SK-N-SH (cell line): ENCODE data around the gene KMT2E. TPM values are rescaled to one million over a fixed set of nuclear protein-coding genes. Genes with fewer than 3 reads are reported as not detected.
A peak's percentile ranks its signal among the peaks of the same experiment; 100 is the strongest.

Experiments
- CTCF ChIA-PET: fragments of 300-600, 350-600 bp; formaldehyde crosslinking; extraction: SDS; loops from one replicate; lab custom pipeline; 2021; lab: Yijun Ruan, JAX
- POLR2A ChIA-PET: fragments of 350-600 bp; sonication (Branson Sonifier 250); formaldehyde crosslinking; extraction: SDS; loops from one replicate; lab custom pipeline; 2020; ENCODE audit warnings: antibody characterized with exemption, inconsistent platforms; lab: Yijun Ruan, JAX
- DNase-seq: peaks from one replicate; pipeline ENCODE4 v3.0.0; 2012
- H2AFZ ChIP-seq: fragments of 200-600 bp; sonication (generic); 2 replicates; pipeline ENCODE4 v1.8.1; 2016; ENCODE audit warnings: antibody characterized with exemption, mild to moderate bottlenecking, low read depth
- H3F3A ChIP-seq: fragments of 200-600 bp; sonication (generic); replicated peaks from 2 replicates; pipeline ENCODE3; 2016; ENCODE audit warnings: antibody characterized with exemption, mild to moderate bottlenecking; ENCODE audit not compliant: insufficient read depth
- H3K27ac ChIP-seq, 2 experiments: fragments of 200-500 bp in 1 of 2; fragments of 200-600 bp in 1 of 2; sonication (Bioruptor generic) in 1 of 2; sonication (generic), shearing (Covaris generic) in 1 of 2; 2 replicates each; pipeline versions ENCODE4 v1.5.1 to v1.6.1; 2014 to 2016; ENCODE audit warnings: low read depth in 2 of 2, inconsistent platforms in 1 of 2, low read length in 1 of 2, mild to moderate bottlenecking in 1 of 2, mixed read lengths in 1 of 2
- H3K27me3 ChIP-seq: fragments of 200-600 bp; sonication (generic), shearing (Covaris generic); 2 replicates; pipeline ENCODE4 v1.6.1; 2016; ENCODE audit warnings: mixed run types; ENCODE audit not compliant: insufficient read depth
- H3K36me3 ChIP-seq, 2 experiments: fragments of 200-500 bp in 1 of 2; fragments of 200-600 bp in 1 of 2; sonication (Bioruptor generic) in 1 of 2; sonication (generic) in 1 of 2; replicated peaks in 1 of 2; 2 replicates each; pipeline versions ENCODE3 to v1.5.1; 2014 to 2016; ENCODE audit warnings: low read length in 1 of 2, mild to moderate bottlenecking in 1 of 2; ENCODE audit not compliant: insufficient read depth in 2 of 2, control insufficient read depth in 1 of 2
- H3K4me1 ChIP-seq, 2 experiments: fragments of 200-500 bp in 1 of 2; fragments of 200-600 bp in 1 of 2; sonication (Bioruptor generic) in 1 of 2; sonication (generic), shearing (Covaris generic) in 1 of 2; 2 replicates each; pipeline versions ENCODE4 v1.5.1 to v1.6.1; 2014 to 2016; ENCODE audit warnings: low read depth in 1 of 2, low read length in 1 of 2, mixed run types in 1 of 2; ENCODE audit not compliant: insufficient read depth in 2 of 2, control insufficient read depth in 1 of 2
- H3K4me2 ChIP-seq: fragments of 200-600 bp; sonication (generic), shearing (Covaris generic); 2 replicates; pipeline ENCODE4 v1.6.1; 2017; ENCODE audit warnings: mixed run types
- H3K4me3 ChIP-seq, 2 experiments: fragments of 200-500 bp in 1 of 2; fragments of 200-600 bp in 1 of 2; sonication (Bioruptor generic) in 1 of 2; sonication (generic), shearing (Covaris generic) in 1 of 2; 2 replicates each; pipeline versions ENCODE4 v1.5.1 to v1.8.1; 2014 to 2016; ENCODE audit warnings: low read depth in 2 of 2, inconsistent platforms in 1 of 2, low read length in 1 of 2, mild to moderate bottlenecking in 1 of 2, mixed read lengths in 1 of 2, moderate library complexity in 1 of 2
- H3K79me2 ChIP-seq: fragments of 200-600 bp; sonication (generic); 2 replicates; pipeline ENCODE4 v1.8.1; 2017; ENCODE audit warnings: mild to moderate bottlenecking; ENCODE audit not compliant: insufficient read depth
- H3K9ac ChIP-seq: fragments of 200-600 bp; sonication (generic); 2 replicates; pipeline ENCODE4 v1.6.1; 2017; ENCODE audit warnings: mixed run types
- H3K9me2 ChIP-seq: fragments of 200-600 bp; sonication (generic); 2 replicates; pipeline ENCODE4 v1.6.1; 2017; ENCODE audit warnings: mixed run types
- H3K9me3 ChIP-seq: fragments of 200-600 bp; sonication (generic); 2 replicates; pipeline ENCODE4 v1.6.1; 2017; ENCODE audit warnings: mixed run types, mild to moderate bottlenecking, moderate library complexity
- H4K20me1 ChIP-seq: fragments of 200-600 bp; sonication (generic); 2 replicates; pipeline ENCODE4 v1.6.1; 2017; ENCODE audit warnings: mild to moderate bottlenecking, mixed run types; ENCODE audit not compliant: insufficient read depth
- CHD2 ChIP-seq: fragments of 150-350 bp; IDR thresholded peaks from 2 replicates; pipeline ENCODE4 v1.6.1; 2018; ENCODE audit warnings: low read length; ENCODE audit not compliant: partially characterized antibody
- EP300 ChIP-seq, 2 experiments: IDR thresholded peaks; 2 replicates each; pipeline versions ENCODE4 v1.4.0 to v1.6.1; 2012; ENCODE audit warnings: borderline replicate concordance in 1 of 2, low read depth in 1 of 2, low read length in 1 of 2
- EZH2phosphoT487 ChIP-seq: fragments of 200-600 bp; sonication (generic); IDR thresholded peaks from 2 replicates; pipeline ENCODE4 v1.6.1; 2017; ENCODE audit warnings: low read depth, mixed run types, mild to moderate bottlenecking, antibody characterized with exemption, moderate library complexity, borderline replicate concordance
- FOXJ3 ChIP-seq: sonication (generic); formaldehyde crosslinking; IDR thresholded peaks from 2 replicates; pipeline ENCODE4 v1.5.1; 2020; ENCODE audit warnings: mild to moderate bottlenecking, missing genetic modification reagents
- FOXM1 ChIP-seq: IDR thresholded peaks from 2 replicates; pipeline ENCODE4 v1.4.0; 2012; ENCODE audit warnings: low read depth, mild to moderate bottlenecking
- GABPA ChIP-seq: IDR thresholded peaks from 2 replicates; pipeline ENCODE4 v1.4.0; 2012; ENCODE audit warnings: low read depth, mild to moderate bottlenecking
- MEF2A ChIP-seq: IDR thresholded peaks from 2 replicates; pipeline ENCODE4 v1.4.0; 2012; ENCODE audit warnings: low read depth, borderline replicate concordance
- MXI1 ChIP-seq: IDR thresholded peaks from 2 replicates; pipeline ENCODE4 v1.6.1; 2012; ENCODE audit warnings: mild to moderate bottlenecking, low read depth, low read length, improper control_type of control experiment
- NFIC ChIP-seq: IDR thresholded peaks from 2 replicates; pipeline ENCODE4 v1.4.0; 2012; ENCODE audit warnings: borderline replicate concordance
- POLR2AphosphoS5 ChIP-seq: IDR thresholded peaks from 2 replicates; pipeline ENCODE4 v1.6.1; 2012; ENCODE audit warnings: low read depth, low read length
- RCOR1 ChIP-seq: fragments of 150-350 bp; IDR thresholded peaks from 2 replicates; pipeline ENCODE4 v1.6.1; 2017; ENCODE audit warnings: antibody characterized with exemption, low read length
- RFX5 ChIP-seq: IDR thresholded peaks from 2 replicates; pipeline ENCODE4 v1.6.1; 2012; ENCODE audit warnings: mild to moderate bottlenecking, improper control_type of control experiment, low read length
- RXRA ChIP-seq: IDR thresholded peaks from 2 replicates; pipeline ENCODE4 v1.4.0; 2012; ENCODE audit warnings: low read depth, mild to moderate bottlenecking, borderline replicate concordance
- SIN3A ChIP-seq: IDR thresholded peaks from 2 replicates; pipeline ENCODE4 v1.6.1; 2012; ENCODE audit warnings: low read depth, mild to moderate bottlenecking, low read length, moderate library complexity, borderline replicate concordance
- TAF1 ChIP-seq: IDR thresholded peaks from 2 replicates; pipeline ENCODE4 v1.6.1; 2012; ENCODE audit warnings: low read depth, mild to moderate bottlenecking, low read length, moderate library complexity, borderline replicate concordance
- TCF12 ChIP-seq: IDR thresholded peaks from 2 replicates; pipeline ENCODE4 v1.4.0; 2012
- TEAD4 ChIP-seq: IDR thresholded peaks from 2 replicates; pipeline ENCODE4 v1.4.0; 2012; ENCODE audit warnings: mild to moderate bottlenecking, borderline replicate concordance; ENCODE audit not compliant: insufficient read depth
- YY1 ChIP-seq: IDR thresholded peaks from 2 replicates; pipeline ENCODE4 v1.4.0; 2012; ENCODE audit warnings: low read depth, mild to moderate bottlenecking
- WGBS: methylation state at CpG from one replicate; pipeline ENCODE4 v1.1.6; 2017; ENCODE audit warnings: low lambda C conversion rate; 5-methylcytosine and 5-hydroxymethylcytosine counted together
- polyA plus RNA-seq, 3 experiments: library from polyadenylated mRNA; depleted of rRNA; stranded (reverse); fragments of >200 nt; gene quantifications; 2 replicates each; pipeline ENCODE4 v1.2.3, GENCODE V29; 2012
- TF ChIP-seq, protein P1 (sequence below): IDR thresholded peaks from 2 replicates; pipeline ENCODE4; 2012
- TF ChIP-seq, protein P2 (sequence below): IDR thresholded peaks from 2 replicates; pipeline ENCODE4 v1.4.0; 2012; ENCODE audit warnings: low read depth
- TF ChIP-seq, protein P3 (sequence below): fragments of 150-350 bp; IDR thresholded peaks from 2 replicates; pipeline ENCODE4 v1.6.1; 2017; ENCODE audit warnings: antibody characterized with exemption, low read length, low read depth, borderline replicate concordance
- TF ChIP-seq, protein P4 (sequence below): IDR thresholded peaks from 2 replicates; pipeline ENCODE4 v1.4.0; 2012; ENCODE audit warnings: low read depth, borderline replicate concordance

KMT2E gene, protein sequence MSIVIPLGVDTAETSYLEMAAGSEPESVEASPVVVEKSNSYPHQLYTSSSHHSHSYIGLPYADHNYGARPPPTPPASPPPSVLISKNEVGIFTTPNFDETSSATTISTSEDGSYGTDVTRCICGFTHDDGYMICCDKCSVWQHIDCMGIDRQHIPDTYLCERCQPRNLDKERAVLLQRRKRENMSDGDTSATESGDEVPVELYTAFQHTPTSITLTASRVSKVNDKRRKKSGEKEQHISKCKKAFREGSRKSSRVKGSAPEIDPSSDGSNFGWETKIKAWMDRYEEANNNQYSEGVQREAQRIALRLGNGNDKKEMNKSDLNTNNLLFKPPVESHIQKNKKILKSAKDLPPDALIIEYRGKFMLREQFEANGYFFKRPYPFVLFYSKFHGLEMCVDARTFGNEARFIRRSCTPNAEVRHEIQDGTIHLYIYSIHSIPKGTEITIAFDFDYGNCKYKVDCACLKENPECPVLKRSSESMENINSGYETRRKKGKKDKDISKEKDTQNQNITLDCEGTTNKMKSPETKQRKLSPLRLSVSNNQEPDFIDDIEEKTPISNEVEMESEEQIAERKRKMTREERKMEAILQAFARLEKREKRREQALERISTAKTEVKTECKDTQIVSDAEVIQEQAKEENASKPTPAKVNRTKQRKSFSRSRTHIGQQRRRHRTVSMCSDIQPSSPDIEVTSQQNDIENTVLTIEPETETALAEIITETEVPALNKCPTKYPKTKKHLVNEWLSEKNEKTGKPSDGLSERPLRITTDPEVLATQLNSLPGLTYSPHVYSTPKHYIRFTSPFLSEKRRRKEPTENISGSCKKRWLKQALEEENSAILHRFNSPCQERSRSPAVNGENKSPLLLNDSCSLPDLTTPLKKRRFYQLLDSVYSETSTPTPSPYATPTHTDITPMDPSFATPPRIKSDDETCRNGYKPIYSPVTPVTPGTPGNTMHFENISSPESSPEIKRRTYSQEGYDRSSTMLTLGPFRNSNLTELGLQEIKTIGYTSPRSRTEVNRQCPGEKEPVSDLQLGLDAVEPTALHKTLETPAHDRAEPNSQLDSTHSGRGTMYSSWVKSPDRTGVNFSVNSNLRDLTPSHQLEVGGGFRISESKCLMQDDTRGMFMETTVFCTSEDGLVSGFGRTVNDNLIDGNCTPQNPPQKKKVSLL (N-terminal part only)
- polyA plus RNA-seq (2012; rRNA removed) = 6.4 and 6.9 TPM in 2 replicates
- 9.0 and 9.1 TPM in 2 replicates for polyA plus RNA-seq (2012; cell fraction: cytosol; rRNA removed)
- 18.7 and 26.4 TPM in 2 replicates for polyA plus RNA-seq (2012; cell fraction: nucleus; rRNA removed)

DNA sequence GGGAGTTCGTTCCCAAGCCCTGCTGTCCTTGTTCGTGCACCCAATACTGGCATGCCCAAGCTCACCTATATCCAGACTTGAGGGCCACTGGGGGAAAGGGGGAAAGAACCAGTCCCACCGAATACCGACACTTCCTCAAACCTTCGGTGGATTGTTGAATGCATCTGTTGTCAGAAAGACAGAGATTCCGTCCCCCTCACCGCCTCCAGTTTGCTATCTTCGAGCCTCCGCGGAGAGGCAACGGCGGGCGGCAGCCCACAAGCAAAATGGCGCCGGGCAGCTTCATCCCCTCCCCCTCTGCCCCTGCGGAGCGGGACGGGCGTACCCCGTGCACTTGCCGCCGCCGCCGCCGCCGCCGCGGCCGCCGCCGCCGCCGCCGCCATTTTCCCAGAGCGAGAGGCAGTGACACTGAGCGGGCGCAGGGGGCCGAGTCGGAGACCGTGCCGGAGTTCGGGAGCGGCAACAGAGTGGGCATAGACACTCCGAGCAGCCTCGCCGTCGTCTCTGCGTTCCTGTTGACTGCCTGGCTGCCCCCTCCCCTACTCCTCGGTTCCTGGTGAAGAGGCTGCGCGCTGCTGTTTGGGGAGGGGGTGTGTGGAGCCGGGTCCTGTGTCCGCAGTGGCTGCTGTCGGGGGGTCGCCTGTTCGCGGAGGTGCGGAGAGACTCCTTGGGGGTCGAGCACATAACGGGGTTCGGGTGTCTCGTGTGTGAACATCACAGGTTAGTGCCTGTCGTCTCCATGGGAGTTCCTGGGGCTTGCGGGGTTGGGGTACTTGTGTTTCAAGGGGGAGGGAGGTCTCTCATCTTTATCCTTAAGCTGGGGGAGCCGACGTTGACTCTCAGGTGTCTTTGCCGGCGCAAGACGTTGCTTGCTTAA lies at the start of gene KMT2E:
TSS of gene KMT2E (plus strand) at position 390 of the 877 bp plus-strand sequence. CDS start 26,748 bp downstream, outside the sequence.
- Histone ChIP-seq H3K9me2 (no peaks in the 10 kb centered on the region), H3K79me2 (peaks cover 54% of the 10 kb centered on the region), H3F3A (peaks cover 7% of the 10 kb centered on the region), H3K9me3 (no peaks in the 10 kb centered on the region), H3K36me3 (peaks cover 0 to 16% of the 10 kb centered on the region in 2 experiments), H3K9ac (peak within 1 kb of the TSS; percentile 99), H2AFZ (peak within 1 kb of the TSS; percentile 11), H3K27me3 (no peaks in the 10 kb centered on the region), H3K4me1 (peaks cover 22 to 44% of the 10 kb centered on the region in 2 experiments; a peak in 3 of 4 replicates), H3K27ac (peak within 1 kb of the TSS; percentile 99 to 100), H3K4me3 (peak within 1 kb of the TSS; percentile 79 to 100), H4K20me1 (peaks cover 32% of the 10 kb centered on the region), H3K4me2 (peak within 1 kb of the TSS; percentile 86)
- ChIA-PET POLR2A (interaction anchor here (0.6 to 5.2 kb wide), 20 partner anchors 8 to 1098 kb away, joined by 3 to 68 read pairs (median 3); partner anchors contain the start of gene SYPL1), CTCF (interaction anchor here (0.7 to 5.8 kb wide), 21 partner anchors 8 to 575 kb away, joined by 3 to 70 read pairs (median 4); no protein-coding TSS in a partner anchor)
- 1% methylated on average over 42 of the region's 69 CpGs for WGBS
- peak; percentile 92 for DNase-seq
- TF ChIP-seq YY1 = peak; percentile 96
- no peak for TF ChIP-seq EZH2phosphoT487
- TF ChIP-seq, protein P1, sequence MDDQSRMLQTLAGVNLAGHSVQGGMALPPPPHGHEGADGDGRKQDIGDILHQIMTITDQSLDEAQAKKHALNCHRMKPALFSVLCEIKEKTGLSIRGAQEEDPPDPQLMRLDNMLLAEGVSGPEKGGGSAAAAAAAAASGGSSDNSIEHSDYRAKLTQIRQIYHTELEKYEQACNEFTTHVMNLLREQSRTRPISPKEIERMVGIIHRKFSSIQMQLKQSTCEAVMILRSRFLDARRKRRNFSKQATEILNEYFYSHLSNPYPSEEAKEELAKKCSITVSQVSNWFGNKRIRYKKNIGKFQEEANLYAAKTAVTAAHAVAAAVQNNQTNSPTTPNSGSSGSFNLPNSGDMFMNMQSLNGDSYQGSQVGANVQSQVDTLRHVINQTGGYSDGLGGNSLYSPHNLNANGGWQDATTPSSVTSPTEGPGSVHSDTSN = 0 out of 2 replicates have a peak, but pooled peaks have one; percentile 37
- TF ChIP-seq, protein P2, sequence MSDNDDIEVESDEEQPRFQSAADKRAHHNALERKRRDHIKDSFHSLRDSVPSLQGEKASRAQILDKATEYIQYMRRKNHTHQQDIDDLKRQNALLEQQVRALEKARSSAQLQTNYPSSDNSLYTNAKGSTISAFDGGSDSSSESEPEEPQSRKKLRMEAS = peak; percentile 64; the same call in 1 of the 2 replicates
- no peak; the same call in 1 of the 2 replicates for TF ChIP-seq FOXJ3 (CRISPR knock-in tag)
- TF ChIP-seq GABPA = peak; percentile 30
- 0 out of 2 replicates have a peak, but pooled peaks have one; percentile 4 for TF ChIP-seq RCOR1
- TF ChIP-seq TCF12 = peak; percentile 44; the same call in 1 of the 2 replicates
- TF ChIP-seq TEAD4 = 0 out of 2 replicates have a peak, but pooled peaks have one; percentile 26
- no peak for TF ChIP-seq RFX5
- TF ChIP-seq, protein P3, sequence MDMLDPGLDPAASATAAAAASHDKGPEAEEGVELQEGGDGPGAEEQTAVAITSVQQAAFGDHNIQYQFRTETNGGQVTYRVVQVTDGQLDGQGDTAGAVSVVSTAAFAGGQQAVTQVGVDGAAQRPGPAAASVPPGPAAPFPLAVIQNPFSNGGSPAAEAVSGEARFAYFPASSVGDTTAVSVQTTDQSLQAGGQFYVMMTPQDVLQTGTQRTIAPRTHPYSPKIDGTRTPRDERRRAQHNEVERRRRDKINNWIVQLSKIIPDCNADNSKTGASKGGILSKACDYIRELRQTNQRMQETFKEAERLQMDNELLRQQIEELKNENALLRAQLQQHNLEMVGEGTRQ = no peak
- TF ChIP-seq EP300 (IDR thresholded peaks at IDR 0.05; ENCODE audit: borderline replicate concordance in 1 of 2, low read depth in 1 of 2, low read length in 1 of 2) = peak; percentile 12 to 79; a peak in 3 of 4 replicates
- TF ChIP-seq SIN3A = no peak; the same call in 1 of the 2 replicates
- TF ChIP-seq FOXM1 = no peak
- TF ChIP-seq CHD2 = peak; percentile 91
- TF ChIP-seq POLR2AphosphoS5 = no peak; the same call in 1 of the 2 replicates
- TF ChIP-seq MEF2A = no peak
- peak; percentile 86 for TF ChIP-seq TAF1
- no peak for TF ChIP-seq NFIC
- TF ChIP-seq, protein P4, sequence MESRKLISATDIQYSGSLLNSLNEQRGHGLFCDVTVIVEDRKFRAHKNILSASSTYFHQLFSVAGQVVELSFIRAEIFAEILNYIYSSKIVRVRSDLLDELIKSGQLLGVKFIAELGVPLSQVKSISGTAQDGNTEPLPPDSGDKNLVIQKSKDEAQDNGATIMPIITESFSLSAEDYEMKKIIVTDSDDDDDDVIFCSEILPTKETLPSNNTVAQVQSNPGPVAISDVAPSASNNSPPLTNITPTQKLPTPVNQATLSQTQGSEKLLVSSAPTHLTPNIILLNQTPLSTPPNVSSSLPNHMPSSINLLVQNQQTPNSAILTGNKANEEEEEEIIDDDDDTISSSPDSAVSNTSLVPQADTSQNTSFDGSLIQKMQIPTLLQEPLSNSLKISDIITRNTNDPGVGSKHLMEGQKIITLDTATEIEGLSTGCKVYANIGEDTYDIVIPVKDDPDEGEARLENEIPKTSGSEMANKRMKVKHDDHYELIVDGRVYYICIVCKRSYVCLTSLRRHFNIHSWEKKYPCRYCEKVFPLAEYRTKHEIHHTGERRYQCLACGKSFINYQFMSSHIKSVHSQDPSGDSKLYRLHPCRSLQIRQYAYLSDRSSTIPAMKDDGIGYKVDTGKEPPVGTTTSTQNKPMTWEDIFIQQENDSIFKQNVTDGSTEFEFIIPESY = no peak; the same call in 1 of the 2 replicates
- peak; percentile 65; the same call in 1 of the 2 replicates for TF ChIP-seq MXI1
- no peak for TF ChIP-seq RXRA
